SK-N-SH (cell line): ENCODE data around the gene EEFSEC. TPM values are rescaled to one million over a fixed set of nuclear protein-coding genes. Genes with fewer than 3 reads are reported as not detected.

Experiments used
- CTCF ChIA-PET: fragments of 300-600, 350-600 bp; formaldehyde crosslinking; extraction: SDS; loops from one replicate; lab custom pipeline; 2021; lab: Yijun Ruan, JAX
- POLR2A ChIA-PET: fragments of 350-600 bp; sonication (Branson Sonifier 250); formaldehyde crosslinking; extraction: SDS; loops from one replicate; lab custom pipeline; 2020; ENCODE audit warnings: antibody characterized with exemption, inconsistent platforms; lab: Yijun Ruan, JAX
- DNase-seq: peaks from one replicate; pipeline ENCODE4 v3.0.0; 2012
- H2AFZ ChIP-seq: fragments of 200-600 bp; sonication (generic); 2 replicates; pipeline ENCODE4 v1.8.1; 2016; ENCODE audit warnings: antibody characterized with exemption, mild to moderate bottlenecking, low read depth
- H3F3A ChIP-seq: fragments of 200-600 bp; sonication (generic); replicated peaks from 2 replicates; pipeline ENCODE3; 2016; ENCODE audit warnings: antibody characterized with exemption, mild to moderate bottlenecking; ENCODE audit not compliant: insufficient read depth
- H3K27ac ChIP-seq, 2 experiments: fragments of 200-500 bp in 1 of 2; fragments of 200-600 bp in 1 of 2; sonication (Bioruptor generic) in 1 of 2; sonication (generic), shearing (Covaris generic) in 1 of 2; 2 replicates each; pipeline versions ENCODE4 v1.5.1 to v1.6.1; 2014 to 2016; ENCODE audit warnings: low read depth in 2 of 2, inconsistent platforms in 1 of 2, low read length in 1 of 2, mild to moderate bottlenecking in 1 of 2, mixed read lengths in 1 of 2
- H3K27me3 ChIP-seq: fragments of 200-600 bp; sonication (generic), shearing (Covaris generic); 2 replicates; pipeline ENCODE4 v1.6.1; 2016; ENCODE audit warnings: mixed run types; ENCODE audit not compliant: insufficient read depth
- H3K36me3 ChIP-seq, 2 experiments: fragments of 200-500 bp in 1 of 2; fragments of 200-600 bp in 1 of 2; sonication (Bioruptor generic) in 1 of 2; sonication (generic) in 1 of 2; replicated peaks in 1 of 2; 2 replicates each; pipeline versions ENCODE3 to v1.5.1; 2014 to 2016; ENCODE audit warnings: low read length in 1 of 2, mild to moderate bottlenecking in 1 of 2; ENCODE audit not compliant: insufficient read depth in 2 of 2, control insufficient read depth in 1 of 2
- H3K4me1 ChIP-seq, 2 experiments: fragments of 200-500 bp in 1 of 2; fragments of 200-600 bp in 1 of 2; sonication (Bioruptor generic) in 1 of 2; sonication (generic), shearing (Covaris generic) in 1 of 2; 2 replicates each; pipeline versions ENCODE4 v1.5.1 to v1.6.1; 2014 to 2016; ENCODE audit warnings: low read depth in 1 of 2, low read length in 1 of 2, mixed run types in 1 of 2; ENCODE audit not compliant: insufficient read depth in 2 of 2, control insufficient read depth in 1 of 2
- H3K4me2 ChIP-seq: fragments of 200-600 bp; sonication (generic), shearing (Covaris generic); 2 replicates; pipeline ENCODE4 v1.6.1; 2017; ENCODE audit warnings: mixed run types
- H3K4me3 ChIP-seq, 2 experiments: fragments of 200-500 bp in 1 of 2; fragments of 200-600 bp in 1 of 2; sonication (Bioruptor generic) in 1 of 2; sonication (generic), shearing (Covaris generic) in 1 of 2; 2 replicates each; pipeline versions ENCODE4 v1.5.1 to v1.8.1; 2014 to 2016; ENCODE audit warnings: low read depth in 2 of 2, inconsistent platforms in 1 of 2, low read length in 1 of 2, mild to moderate bottlenecking in 1 of 2, mixed read lengths in 1 of 2, moderate library complexity in 1 of 2
- H3K79me2 ChIP-seq: fragments of 200-600 bp; sonication (generic); 2 replicates; pipeline ENCODE4 v1.8.1; 2017; ENCODE audit warnings: mild to moderate bottlenecking; ENCODE audit not compliant: insufficient read depth
- H3K9ac ChIP-seq: fragments of 200-600 bp; sonication (generic); 2 replicates; pipeline ENCODE4 v1.6.1; 2017; ENCODE audit warnings: mixed run types
- H3K9me2 ChIP-seq: fragments of 200-600 bp; sonication (generic); 2 replicates; pipeline ENCODE4 v1.6.1; 2017; ENCODE audit warnings: mixed run types
- H3K9me3 ChIP-seq: fragments of 200-600 bp; sonication (generic); 2 replicates; pipeline ENCODE4 v1.6.1; 2017; ENCODE audit warnings: mixed run types, mild to moderate bottlenecking, moderate library complexity
- H4K20me1 ChIP-seq: fragments of 200-600 bp; sonication (generic); 2 replicates; pipeline ENCODE4 v1.6.1; 2017; ENCODE audit warnings: mild to moderate bottlenecking, mixed run types; ENCODE audit not compliant: insufficient read depth
- CHD2 ChIP-seq: fragments of 150-350 bp; IDR thresholded peaks from 2 replicates; pipeline ENCODE4 v1.6.1; 2018; ENCODE audit warnings: low read length; ENCODE audit not compliant: partially characterized antibody
- ELF1 ChIP-seq: IDR thresholded peaks from 2 replicates; pipeline ENCODE4 v1.4.0; 2012
- EZH2phosphoT487 ChIP-seq: fragments of 200-600 bp; sonication (generic); IDR thresholded peaks from 2 replicates; pipeline ENCODE4 v1.6.1; 2017; ENCODE audit warnings: low read depth, mixed run types, mild to moderate bottlenecking, antibody characterized with exemption, moderate library complexity, borderline replicate concordance
- FOSL2 ChIP-seq: IDR thresholded peaks from 2 replicates; pipeline ENCODE4 v1.4.0; 2012; ENCODE audit warnings: low read depth, mild to moderate bottlenecking, moderate library complexity, borderline replicate concordance
- FOXM1 ChIP-seq: IDR thresholded peaks from 2 replicates; pipeline ENCODE4 v1.4.0; 2012; ENCODE audit warnings: low read depth, mild to moderate bottlenecking
- GABPA ChIP-seq: IDR thresholded peaks from 2 replicates; pipeline ENCODE4 v1.4.0; 2012; ENCODE audit warnings: low read depth, mild to moderate bottlenecking
- JUND ChIP-seq: IDR thresholded peaks from 2 replicates; pipeline ENCODE4 v1.4.0; 2012
- MXI1 ChIP-seq: IDR thresholded peaks from 2 replicates; pipeline ENCODE4 v1.6.1; 2012; ENCODE audit warnings: mild to moderate bottlenecking, low read depth, low read length, improper control_type of control experiment
- NFIC ChIP-seq: IDR thresholded peaks from 2 replicates; pipeline ENCODE4 v1.4.0; 2012; ENCODE audit warnings: borderline replicate concordance
- NRF1 ChIP-seq: IDR thresholded peaks from 2 replicates; pipeline ENCODE4 v1.6.1; 2012; ENCODE audit warnings: low read depth, mild to moderate bottlenecking, low read length
- RFX5 ChIP-seq: IDR thresholded peaks from 2 replicates; pipeline ENCODE4 v1.6.1; 2012; ENCODE audit warnings: mild to moderate bottlenecking, improper control_type of control experiment, low read length
- WGBS: methylation state at CpG from one replicate; pipeline ENCODE4 v1.1.6; 2017; ENCODE audit warnings: low lambda C conversion rate; 5-methylcytosine and 5-hydroxymethylcytosine counted together
- polyA plus RNA-seq, 3 experiments: library from polyadenylated mRNA; depleted of rRNA; stranded (reverse); fragments of >200 nt; gene quantifications; 2 replicates each; pipeline ENCODE4 v1.2.3, GENCODE V29; 2012
- TF ChIP-seq, protein P1 (sequence below): fragments of 200-600 bp; sonication (generic); IDR thresholded peaks from 2 replicates; pipeline ENCODE4 v1.6.1; 2017; ENCODE audit warnings: antibody characterized with exemption, mild to moderate bottlenecking, moderate library complexity
- TF ChIP-seq, protein P2 (sequence below): fragments of 150-350 bp; IDR thresholded peaks from 2 replicates; pipeline ENCODE4 v1.6.1; 2017; ENCODE audit warnings: antibody characterized with exemption, low read length, low read depth, borderline replicate concordance
- TF ChIP-seq, protein P3 (sequence below): IDR thresholded peaks from 2 replicates; pipeline ENCODE4 v1.4.0; 2012; ENCODE audit warnings: low read depth
- TF ChIP-seq, protein P4 (sequence below): IDR thresholded peaks from 2 replicates; pipeline ENCODE4 v1.4.0; 2012; ENCODE audit warnings: low read depth, borderline replicate concordance
- TF ChIP-seq, protein P5 (sequence below): fragments of 150-350 bp; IDR thresholded peaks from 2 replicates; pipeline ENCODE4 v1.6.1; 2016; ENCODE audit warnings: mild to moderate bottlenecking, low read depth, low read length
- TF ChIP-seq, protein P6 (sequence below): IDR thresholded peaks from 2 replicates; pipeline ENCODE4 v1.6.1; 2012; ENCODE audit warnings: mild to moderate bottlenecking, low read depth, low read length, moderate library complexity

EEFSEC gene
- polyA plus RNA-seq, 1 of the 3 experiments (the other 2 are of a cell fraction): 12.4 TPM

DNA sequence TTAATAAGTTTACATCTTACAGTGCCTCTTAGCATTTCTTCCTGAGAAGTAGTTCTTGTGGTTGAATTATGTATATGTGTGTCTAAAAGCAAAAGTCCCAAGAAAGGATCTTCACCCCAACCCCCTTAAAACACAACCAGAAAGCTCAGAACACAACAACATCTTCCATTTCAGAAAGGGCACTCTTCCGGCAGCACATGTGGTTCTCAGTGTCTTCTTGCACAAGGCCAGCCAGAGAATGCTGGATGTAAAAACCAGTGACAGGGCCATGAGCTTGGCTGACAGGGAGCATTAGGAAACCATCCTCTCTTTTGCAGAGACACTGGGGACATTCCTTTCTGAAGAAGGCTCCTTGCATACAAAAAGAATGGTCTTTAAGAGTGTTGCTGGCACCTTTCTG is 45.0 kb downstream of the EEFSEC start:
- H3K27me3 ChIP-seq: no peaks in the 10 kb centered on the region
- H3K36me3 ChIP-seq: peaks cover 0 to 7% of the 10 kb centered on the region in 2 experiments
- ChIA-PET POLR2A (interaction anchor here (0.6 kb wide), 1 partner anchor 212 kb away, joined by 3 read pairs; no protein-coding TSS in a partner anchor), CTCF (interaction anchor here (1.5 to 1.6 kb wide), 2 partner anchors 29 to 39 kb away, joined by 3 to 6 read pairs; no protein-coding TSS in a partner anchor)
- 100% methylated on average over 1 of the region's 1 CpG for WGBS
- no peak overlapping the region for H3K4me2 ChIP-seq
- H4K20me1 ChIP-seq: no peaks in the 10 kb centered on the region
- H3K79me2 ChIP-seq: no peaks in the 10 kb centered on the region
- DNase-seq: no peak
- no peak overlapping the region for H3K4me3 ChIP-seq
- H3K9me3 ChIP-seq: no peaks in the 10 kb centered on the region
- H3K9me2 ChIP-seq: no peaks in the 10 kb centered on the region
- no peak overlapping the region for H3K27ac ChIP-seq
- H3K4me1 ChIP-seq: peaks cover 0 to 38% of the 10 kb centered on the region in 2 experiments; a peak in 2 of 4 replicates
- no peaks in the 10 kb centered on the region for H3F3A ChIP-seq
- H3K9ac ChIP-seq: no peak overlapping the region
- no peak overlapping the region for H2AFZ ChIP-seq
- TF ChIP-seq ELF1: no peak
- no peak for TF ChIP-seq CHD2
- no peak for TF ChIP-seq NFIC
- TF ChIP-seq, protein P1, sequence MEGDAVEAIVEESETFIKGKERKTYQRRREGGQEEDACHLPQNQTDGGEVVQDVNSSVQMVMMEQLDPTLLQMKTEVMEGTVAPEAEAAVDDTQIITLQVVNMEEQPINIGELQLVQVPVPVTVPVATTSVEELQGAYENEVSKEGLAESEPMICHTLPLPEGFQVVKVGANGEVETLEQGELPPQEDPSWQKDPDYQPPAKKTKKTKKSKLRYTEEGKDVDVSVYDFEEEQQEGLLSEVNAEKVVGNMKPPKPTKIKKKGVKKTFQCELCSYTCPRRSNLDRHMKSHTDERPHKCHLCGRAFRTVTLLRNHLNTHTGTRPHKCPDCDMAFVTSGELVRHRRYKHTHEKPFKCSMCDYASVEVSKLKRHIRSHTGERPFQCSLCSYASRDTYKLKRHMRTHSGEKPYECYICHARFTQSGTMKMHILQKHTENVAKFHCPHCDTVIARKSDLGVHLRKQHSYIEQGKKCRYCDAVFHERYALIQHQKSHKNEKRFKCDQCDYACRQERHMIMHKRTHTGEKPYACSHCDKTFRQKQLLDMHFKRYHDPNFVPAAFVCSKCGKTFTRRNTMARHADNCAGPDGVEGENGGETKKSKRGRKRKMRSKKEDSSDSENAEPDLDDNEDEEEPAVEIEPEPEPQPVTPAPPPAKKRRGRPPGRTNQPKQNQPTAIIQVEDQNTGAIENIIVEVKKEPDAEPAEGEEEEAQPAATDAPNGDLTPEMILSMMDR: no peak
- TF ChIP-seq GABPA: no peak
- TF ChIP-seq EZH2phosphoT487: no peak
- no peak for TF ChIP-seq NRF1
- TF ChIP-seq, protein P2, sequence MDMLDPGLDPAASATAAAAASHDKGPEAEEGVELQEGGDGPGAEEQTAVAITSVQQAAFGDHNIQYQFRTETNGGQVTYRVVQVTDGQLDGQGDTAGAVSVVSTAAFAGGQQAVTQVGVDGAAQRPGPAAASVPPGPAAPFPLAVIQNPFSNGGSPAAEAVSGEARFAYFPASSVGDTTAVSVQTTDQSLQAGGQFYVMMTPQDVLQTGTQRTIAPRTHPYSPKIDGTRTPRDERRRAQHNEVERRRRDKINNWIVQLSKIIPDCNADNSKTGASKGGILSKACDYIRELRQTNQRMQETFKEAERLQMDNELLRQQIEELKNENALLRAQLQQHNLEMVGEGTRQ: no peak
- TF ChIP-seq, protein P3, sequence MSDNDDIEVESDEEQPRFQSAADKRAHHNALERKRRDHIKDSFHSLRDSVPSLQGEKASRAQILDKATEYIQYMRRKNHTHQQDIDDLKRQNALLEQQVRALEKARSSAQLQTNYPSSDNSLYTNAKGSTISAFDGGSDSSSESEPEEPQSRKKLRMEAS: no peak
- TF ChIP-seq, protein P4, sequence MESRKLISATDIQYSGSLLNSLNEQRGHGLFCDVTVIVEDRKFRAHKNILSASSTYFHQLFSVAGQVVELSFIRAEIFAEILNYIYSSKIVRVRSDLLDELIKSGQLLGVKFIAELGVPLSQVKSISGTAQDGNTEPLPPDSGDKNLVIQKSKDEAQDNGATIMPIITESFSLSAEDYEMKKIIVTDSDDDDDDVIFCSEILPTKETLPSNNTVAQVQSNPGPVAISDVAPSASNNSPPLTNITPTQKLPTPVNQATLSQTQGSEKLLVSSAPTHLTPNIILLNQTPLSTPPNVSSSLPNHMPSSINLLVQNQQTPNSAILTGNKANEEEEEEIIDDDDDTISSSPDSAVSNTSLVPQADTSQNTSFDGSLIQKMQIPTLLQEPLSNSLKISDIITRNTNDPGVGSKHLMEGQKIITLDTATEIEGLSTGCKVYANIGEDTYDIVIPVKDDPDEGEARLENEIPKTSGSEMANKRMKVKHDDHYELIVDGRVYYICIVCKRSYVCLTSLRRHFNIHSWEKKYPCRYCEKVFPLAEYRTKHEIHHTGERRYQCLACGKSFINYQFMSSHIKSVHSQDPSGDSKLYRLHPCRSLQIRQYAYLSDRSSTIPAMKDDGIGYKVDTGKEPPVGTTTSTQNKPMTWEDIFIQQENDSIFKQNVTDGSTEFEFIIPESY: no peak
- TF ChIP-seq RFX5: no peak
- TF ChIP-seq, protein P5, sequence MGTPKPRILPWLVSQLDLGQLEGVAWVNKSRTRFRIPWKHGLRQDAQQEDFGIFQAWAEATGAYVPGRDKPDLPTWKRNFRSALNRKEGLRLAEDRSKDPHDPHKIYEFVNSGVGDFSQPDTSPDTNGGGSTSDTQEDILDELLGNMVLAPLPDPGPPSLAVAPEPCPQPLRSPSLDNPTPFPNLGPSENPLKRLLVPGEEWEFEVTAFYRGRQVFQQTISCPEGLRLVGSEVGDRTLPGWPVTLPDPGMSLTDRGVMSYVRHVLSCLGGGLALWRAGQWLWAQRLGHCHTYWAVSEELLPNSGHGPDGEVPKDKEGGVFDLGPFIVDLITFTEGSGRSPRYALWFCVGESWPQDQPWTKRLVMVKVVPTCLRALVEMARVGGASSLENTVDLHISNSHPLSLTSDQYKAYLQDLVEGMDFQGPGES: no peak
- no peak for TF ChIP-seq FOXM1
- TF ChIP-seq MXI1: no peak; the same call in 1 of the 2 replicates
- no peak for TF ChIP-seq JUND
- TF ChIP-seq, protein P6, sequence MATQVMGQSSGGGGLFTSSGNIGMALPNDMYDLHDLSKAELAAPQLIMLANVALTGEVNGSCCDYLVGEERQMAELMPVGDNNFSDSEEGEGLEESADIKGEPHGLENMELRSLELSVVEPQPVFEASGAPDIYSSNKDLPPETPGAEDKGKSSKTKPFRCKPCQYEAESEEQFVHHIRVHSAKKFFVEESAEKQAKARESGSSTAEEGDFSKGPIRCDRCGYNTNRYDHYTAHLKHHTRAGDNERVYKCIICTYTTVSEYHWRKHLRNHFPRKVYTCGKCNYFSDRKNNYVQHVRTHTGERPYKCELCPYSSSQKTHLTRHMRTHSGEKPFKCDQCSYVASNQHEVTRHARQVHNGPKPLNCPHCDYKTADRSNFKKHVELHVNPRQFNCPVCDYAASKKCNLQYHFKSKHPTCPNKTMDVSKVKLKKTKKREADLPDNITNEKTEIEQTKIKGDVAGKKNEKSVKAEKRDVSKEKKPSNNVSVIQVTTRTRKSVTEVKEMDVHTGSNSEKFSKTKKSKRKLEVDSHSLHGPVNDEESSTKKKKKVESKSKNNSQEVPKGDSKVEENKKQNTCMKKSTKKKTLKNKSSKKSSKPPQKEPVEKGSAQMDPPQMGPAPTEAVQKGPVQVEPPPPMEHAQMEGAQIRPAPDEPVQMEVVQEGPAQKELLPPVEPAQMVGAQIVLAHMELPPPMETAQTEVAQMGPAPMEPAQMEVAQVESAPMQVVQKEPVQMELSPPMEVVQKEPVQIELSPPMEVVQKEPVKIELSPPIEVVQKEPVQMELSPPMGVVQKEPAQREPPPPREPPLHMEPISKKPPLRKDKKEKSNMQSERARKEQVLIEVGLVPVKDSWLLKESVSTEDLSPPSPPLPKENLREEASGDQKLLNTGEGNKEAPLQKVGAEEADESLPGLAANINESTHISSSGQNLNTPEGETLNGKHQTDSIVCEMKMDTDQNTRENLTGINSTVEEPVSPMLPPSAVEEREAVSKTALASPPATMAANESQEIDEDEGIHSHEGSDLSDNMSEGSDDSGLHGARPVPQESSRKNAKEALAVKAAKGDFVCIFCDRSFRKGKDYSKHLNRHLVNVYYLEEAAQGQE: no peak
- TF ChIP-seq FOSL2: no peak
- TF ChIP-seq, all 33 proteins: peak for 0
